Adrenal gland (tissue), 5 donors: Measurements from ENCODE around the gene TMCC3.

Source experiments
- CTCF ChIP-seq, 6 experiments: fragments of 450-650 bp in 4 of 6; fragments of 200-600 bp in 2 of 6; sonication (generic) in 1 of 6; IDR thresholded peaks; 1 replicate in 5 of 6; 2 replicates in 1 of 6; pipeline versions ENCODE4 v1.5.1 to v1.8.0; 2016 to 2021; ENCODE audit warnings: antibody characterized with exemption in 6 of 6, mild to moderate bottlenecking in 2 of 6, moderate library complexity in 1 of 6
- POLR2A ChIP-seq, 2 donors: fragments of 450-650 bp; IDR thresholded peaks; one replicate each; pipeline ENCODE4 v1.6.1; 2017; ENCODE audit warnings: antibody characterized with exemption in 2 of 2, mild to moderate bottlenecking in 2 of 2, moderate library complexity in 1 of 2
- donor health status: DM: no; HTN: no; CAD: no.

GRCh38 chr12:94674835-94675234 is 24.5 kb upstream of the TMCC3 start:
- TF ChIP-seq CTCF (IDR thresholded peaks at IDR 0.05) (no peak), POLR2A (IDR thresholded peaks at IDR 0.05) (no peak)
